GM19438 (cell line): Measurements from ENCODE around the gene MAN1C1.

Experiments used
- ATAC-seq: cut with Tn5 transposase; IDR thresholded peaks from one replicate; pipeline ENCODE4 v1.9.1; 2021; ENCODE audit warnings: low read depth; ENCODE audit not compliant: unreplicated experiment

The MAN1C1 gene

GRCh38 chr1:25611843-25612242, 4.7 kb upstream of the MAN1C1 start:
- ATAC-seq = no peak

GRCh38 chr1:25612421-25612820, 4.2 kb upstream of the MAN1C1 start:
- ATAC-seq = no peak

GRCh38 chr1:25613091-25613490, 3.5 kb upstream of the MAN1C1 start:
- no peak for ATAC-seq

- ATAC-seq = no peak
Measured at GRCh38 chr1:25614501-25615171, 2.0 kb upstream of the MAN1C1 start.

GRCh38 chr1:25615172-25615541, 1.4 kb upstream of the MAN1C1 start:
- no peak for ATAC-seq

GRCh38 chr1:25615563-25616094, 962 bp upstream of the MAN1C1 start:
- peak; percentile 7 for ATAC-seq

- peak; percentile 14 for ATAC-seq
Measured at GRCh38 chr1:25616987-25617624, 515 bp downstream of the MAN1C1 start.

- no peak for ATAC-seq
Measured at GRCh38 chr1:25617625-25618432, 1.2 kb downstream of the MAN1C1 start.

GRCh38 chr1:25618433-25618808, 1.8 kb downstream of the MAN1C1 start:
- ATAC-seq = no peak

- ATAC-seq = no peak
Measured at GRCh38 chr1:25619101-25619890, 2.7 kb downstream of the MAN1C1 start.

GRCh38 chr1:25620211-25620610, 3.6 kb downstream of the MAN1C1 start:
- ATAC-seq = no peak

- no peak for ATAC-seq
Measured at GRCh38 chr1:25620701-25621350, 4.2 kb downstream of the MAN1C1 start.

- ATAC-seq = no peak
Measured at GRCh38 chr1:25621876-25622275, 5.3 kb downstream of the MAN1C1 start.

GRCh38 chr1:25622531-25622930, 5.9 kb downstream of the MAN1C1 start:
- no peak for ATAC-seq

GRCh38 chr1:25623007-25623406, 6.4 kb downstream of the MAN1C1 start:
- ATAC-seq = no peak

GRCh38 chr1:25623731-25624130, 7.1 kb downstream of the MAN1C1 start:
- no peak for ATAC-seq

GRCh38 chr1:25624156-25624555, 7.6 kb downstream of the MAN1C1 start:
- ATAC-seq = no peak

- no peak for ATAC-seq
Measured at GRCh38 chr1:25624604-25625003, 8.0 kb downstream of the MAN1C1 start.

- ATAC-seq = no peak
Measured at GRCh38 chr1:25626018-25626417, 9.4 kb downstream of the MAN1C1 start.

GRCh38 chr1:25628741-25629421, 12.3 kb downstream of the MAN1C1 start:
- ATAC-seq = no peak
